Heart left ventricle (tissue), 16 donors: ENCODE results near the gene CALML4. TPM values are rescaled to one million over a fixed set of nuclear protein-coding genes. Genes with fewer than 3 reads are reported as not detected.

Experiments used
- ATAC-seq, 4 donors: fragments of 200-7000 bp; cut with Tn5 transposase; one replicate each; pipeline ENCODE4 v1.9.1; 2020 to 2022; ENCODE audit warnings: moderate library complexity in 4 of 4, mild to moderate bottlenecking in 3 of 4, moderate number of reproducible peaks in 1 of 4
- DNase-seq, 5 donors: peaks; one replicate each; pipeline ENCODE4 v3.0.0-alpha.2; 2020
- H3K27ac ChIP-seq, 12 donors: fragments of 200-600 bp; sonication (generic) in 4 of 12; one replicate each; pipeline versions ENCODE4 v1.5.0 to v1.8.0; 2016 to 2022; ENCODE audit warnings: mild to moderate bottlenecking in 2 of 12
- H3K27me3 ChIP-seq, 9 donors: fragments of 200-600 bp; sonication (generic) in 2 of 9; one replicate each; pipeline versions ENCODE4 v1.5.1 to v1.8.0; 2016 to 2022; ENCODE audit warnings: mild to moderate bottlenecking in 3 of 9
- H3K36me3 ChIP-seq, 9 donors: fragments of 200-600 bp; sonication (generic) in 2 of 9; one replicate each; pipeline versions ENCODE4 v1.5.0 to v1.8.0; 2018 to 2022; ENCODE audit warnings: mild to moderate bottlenecking in 2 of 9
- H3K4me1 ChIP-seq, 12 donors: fragments of 200-600 bp; sonication (generic) in 4 of 12; one replicate each; pipeline versions ENCODE4 v1.5.0 to v1.8.0; 2016 to 2022; ENCODE audit warnings: mild to moderate bottlenecking in 3 of 12
- H3K4me3 ChIP-seq, 12 donors: fragments of 200-600 bp; sonication (generic) in 4 of 12; one replicate each; pipeline versions ENCODE4 v1.5.0 to v1.8.0; 2017 to 2022; ENCODE audit warnings: mild to moderate bottlenecking in 9 of 12, moderate library complexity in 4 of 12
- H3K9me3 ChIP-seq, 12 donors: fragments of 200-600 bp; sonication (generic) in 4 of 12; one replicate each; pipeline versions ENCODE4 v1.5.0 to v1.8.0; 2016 to 2022; ENCODE audit warnings: mild to moderate bottlenecking in 1 of 12
- CTCF ChIP-seq, 12 donors: fragments of 200-600 bp; sonication (generic) in 4 of 12; IDR thresholded peaks; one replicate each; pipeline versions ENCODE4 v1.5.0 to v1.8.0; 2018 to 2022; ENCODE audit warnings: antibody characterized with exemption in 12 of 12, mild to moderate bottlenecking in 5 of 12
- POLR2A ChIP-seq, 2 donors: fragments of 450-650 bp; IDR thresholded peaks; one replicate each; pipeline ENCODE4 v1.6.1; 2017; ENCODE audit warnings: antibody characterized with exemption in 2 of 2, mild to moderate bottlenecking in 2 of 2, moderate library complexity in 2 of 2
- WGBS, 4 donors: extraction: QIAGEN DNeasy Blood & Tissue Kit in 2 of 4; methylation state at CpG; one replicate each; pipeline versions ENCODE4 v1.1.5 to v1.1.7; 2013 to 2018; 5-methylcytosine and 5-hydroxymethylcytosine counted together
- intact Hi-C, 10 donors: fragments of 100-400 bp; cut with DNase I; formaldehyde crosslinking; loops; one replicate each; pipeline versions ENCODE4 v1.11.1 to v1.14.2; 2022
- polyA plus RNA-seq, 2 donors: library from polyadenylated mRNA; stranded (reverse); fragments of 200-250 nt; gene quantifications; one replicate each; pipeline ENCODE4 v1.2.3, GENCODE V29; 2013
- total RNA-seq, 9 donors: library from RNA; depleted of rRNA in 2 of 9; stranded (reverse); fragments of >200 nt in 2 of 9; fragmentation: NEBNext Ultra II Directional in 3 of 9; extraction: Animal tissue kit (Norgen Biotek cat#: 25700) in 3 of 9; gene quantifications; one replicate each; pipeline versions ENCODE4 v1.1.0 to v1.2.4, GENCODE V29; 2016 to 2023
- donor health status: ischemic (EF 13 %, LVEDD 7.1; RV severe dilation, severe dysfunction).
- donor health status: healthy with polysubstance abuse.
- donor health status: DM: no; HTN: yes; CAD: no.
- donor health status: DM: no; HTN: no; CAD: no.
- donor health status: ischemic (EF 25% LVEDD 6.9; RV normal size, moderate dysfunction).
- donor health status: ischemic (EF 25% LVEDD 5.7; RV mildly dilated, moderate dysfunction).
- donor health status: healthy.
- donor health status: DM: yes; HTN: yes; CAD: no.
- donor health status: ischemic (EF 35%, LVEDD 5.7; RV mildly dilated, moderate dysfunction).
- donor health status: nonischemic (EF 11% LVEDD 7.7; RV severe dilation, severe dysfunction).
- donor health status: DM: yes; HTN: yes; CAD: no.
- donor health status: PGD.
- donor health status: ischemic (EF 29% LVEDD 5.4; RV normal size, mild dysfunction).
- donor health status: nonischemic (EF 23%, LVEDD 6.1; RV moderate dilation, normal function).

The CALML4 gene
- total and polyA plus RNA-seq, 11 donors, result 0.21 to 6.6 (median 1.5) TPM

- TF ChIP-seq CTCF (IDR thresholded peaks at IDR 0.05) (no peak), POLR2A (IDR thresholded peaks at IDR 0.05) (no peak)
- H3K27ac ChIP-seq, result peak overlapping the region in 11 of 12 donors; percentile 9 to 78 (median 43)
- H3K4me1 ChIP-seq, result peaks cover 0 to 33% (median 20%) of the 10 kb centered on the region in 12 donors
- intact Hi-C loops, result no loop called here
- no peak overlapping the region for H3K4me3 ChIP-seq
- no peaks in the 10 kb centered on the region for H3K9me3 ChIP-seq
- peaks cover 0 to 90% (median 75%) of the 10 kb centered on the region in 9 donors for H3K36me3 ChIP-seq
- WGBS, 4 donors, result 70 to 91% (median 81%) methylated on average over 5 of the region's 5 CpGs
- H3K27me3 ChIP-seq, result no peaks in the 10 kb centered on the region
- DNase-seq (peak in 1 of 5 donors; percentile 21), ATAC-seq (peak; percentile 44 to 76 (median 58))
Observed at GRCh38 chr15:68186671-68187397, 18.3 kb downstream of the CALML4 start.

GRCh38 chr15:68184616-68185480 lies 20.3 kb downstream of the CALML4 start:
- no peak for TF ChIP-seq CTCF (IDR thresholded peaks at IDR 0.05)
- no peak for TF ChIP-seq POLR2A (IDR thresholded peaks at IDR 0.05)
- Histone ChIP-seq H3K27me3 (no peaks in the 10 kb centered on the region), H3K4me1 (peaks cover 0 to 33% (median 20%) of the 10 kb centered on the region in 12 donors), H3K36me3 (peaks cover 0 to 90% (median 75%) of the 10 kb centered on the region in 9 donors), H3K27ac (peak overlapping the region in 1 of 12 donors; percentile 8), H3K4me3 (no peak overlapping the region), H3K9me3 (no peaks in the 10 kb centered on the region)
- ATAC-seq, result no peak
- no peak for DNase-seq
- 88 to 96% (median 93%) methylated on average over 5 of the region's 5 CpGs for WGBS, 4 donors
- intact Hi-C loops, result no loop called here

DNA sequence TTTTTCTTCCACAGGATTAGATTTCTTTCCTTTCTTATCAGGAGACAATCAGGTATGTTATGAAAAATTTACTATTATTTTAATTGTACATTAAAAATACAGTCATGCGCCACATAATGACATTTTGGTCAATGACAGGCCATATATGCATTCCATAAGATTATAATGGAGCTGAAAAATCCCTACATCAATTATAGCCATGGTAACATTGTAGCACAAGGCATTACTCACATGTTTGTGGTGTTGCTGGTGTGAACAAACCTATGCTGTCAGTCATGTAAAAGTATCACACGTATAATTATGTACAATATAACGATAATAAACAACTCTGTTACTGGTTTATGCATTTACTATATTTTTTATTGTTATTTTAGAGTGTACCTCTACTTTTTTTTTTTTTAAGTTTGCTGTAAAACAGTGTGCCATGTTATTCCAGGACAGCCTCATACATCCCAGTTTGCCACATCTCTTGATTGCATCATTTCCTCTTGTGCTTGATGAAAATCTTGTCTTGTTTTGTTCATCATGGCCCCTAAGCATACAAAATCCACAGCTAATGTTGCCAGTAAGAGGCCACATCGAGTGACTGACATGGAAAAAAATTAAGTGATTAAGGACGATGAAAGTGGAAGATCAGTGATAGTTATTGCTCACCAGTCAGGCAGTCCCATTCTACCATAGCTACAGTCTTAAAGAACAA lies 21.4 kb downstream of the CALML4 start:
- intact Hi-C loops, result no loop called here
- no peak overlapping the region for H3K27ac ChIP-seq
- H3K27me3 ChIP-seq, result no peaks in the 10 kb centered on the region
- no peak for DNase-seq
- H3K36me3 ChIP-seq, result peaks cover 0 to 90% (median 77%) of the 10 kb centered on the region in 9 donors
- TF ChIP-seq POLR2A (IDR thresholded peaks at IDR 0.05), result no peak
- no peak for TF ChIP-seq CTCF (IDR thresholded peaks at IDR 0.05)
- 89 to 93% (median 91%) methylated on average over 5 of the region's 5 CpGs for WGBS, 4 donors
- H3K4me3 ChIP-seq, result no peak overlapping the region
- peaks cover 0 to 33% (median 20%) of the 10 kb centered on the region in 12 donors for H3K4me1 ChIP-seq
- no peaks in the 10 kb centered on the region for H3K9me3 ChIP-seq
- ATAC-seq, result no peak
